Fibroblast of lung (primary cell): Measurements from ENCODE around the gene DLG2. TPM values are rescaled to one million over a fixed set of nuclear protein-coding genes. Genes with fewer than 3 reads are reported as not detected.

Source experiments
- DNase-seq, 2 donors: peaks; one replicate each; pipeline versions ENCODE4 v3.0.0 to v3.0.0-alpha.2; 2010; ENCODE audit warnings: low read depth in 2 of 2
- H2AFZ ChIP-seq: 2 replicates; pipeline ENCODE4 v1.5.1; 2012; ENCODE audit warnings: low read length, control low read depth, inconsistent platforms
- H3K27ac ChIP-seq: 2 replicates; pipeline ENCODE4 v1.5.1; 2011; ENCODE audit warnings: low read length, control low read depth; ENCODE audit not compliant: insufficient read depth
- H3K27me3 ChIP-seq: 2 replicates; pipeline ENCODE4 v1.5.1; 2011; ENCODE audit warnings: mild to moderate bottlenecking, low read length; ENCODE audit not compliant: control insufficient read depth, insufficient read depth
- H3K36me3 ChIP-seq: 2 replicates; pipeline ENCODE4 v1.5.1; 2011; ENCODE audit warnings: low read length; ENCODE audit not compliant: control insufficient read depth, insufficient read depth
- H3K4me1 ChIP-seq: 2 replicates; pipeline ENCODE4 v1.5.1; 2011; ENCODE audit warnings: low read length; ENCODE audit not compliant: control insufficient read depth, insufficient read depth; ENCODE audit errors: extremely low read depth
- H3K4me2 ChIP-seq: 2 replicates; pipeline ENCODE4 v1.5.1; 2011; ENCODE audit warnings: low read length, control low read depth; ENCODE audit not compliant: insufficient read depth; ENCODE audit errors: extremely low read depth
- H3K4me3 ChIP-seq, 4 experiments: fragments of 200-600 bp in 1 of 4; sonication (generic) in 1 of 4; replicated peaks in 1 of 4; 2 replicates each; pipeline ENCODE4 v1.5.1; 2011 to 2016; ENCODE audit warnings: low read length in 4 of 4, low read depth in 3 of 4, mild to moderate bottlenecking in 3 of 4, control low read depth in 2 of 4, inconsistent platforms in 1 of 4, mixed read lengths in 1 of 4; ENCODE audit not compliant: insufficient read depth in 1 of 4; ENCODE audit errors: control extremely low read depth in 1 of 4
- H3K79me2 ChIP-seq: 2 replicates; pipeline ENCODE4 v1.5.1; 2012; ENCODE audit warnings: mild to moderate bottlenecking, low read length, inconsistent platforms; ENCODE audit not compliant: control insufficient read depth, insufficient read depth
- H3K9ac ChIP-seq: 2 replicates; pipeline ENCODE4 v1.5.1; 2011; ENCODE audit warnings: mild to moderate bottlenecking, low read length, control low read depth; ENCODE audit not compliant: insufficient read depth
- H3K9me3 ChIP-seq: 2 replicates; pipeline ENCODE4 v1.5.1; 2012; ENCODE audit warnings: low read depth, low read length; ENCODE audit not compliant: control insufficient read depth, insufficient read depth
- H4K20me1 ChIP-seq: 2 replicates; pipeline ENCODE4 v1.5.1; 2011; ENCODE audit warnings: low read length; ENCODE audit not compliant: control insufficient read depth, insufficient read depth; ENCODE audit errors: extremely low read depth
- CTCF ChIP-seq, 2 donors: IDR thresholded peaks in 1 of 2; conservative IDR thresholded peaks in 1 of 2; 1 replicate in 1 of 2; 2 replicates in 1 of 2; pipeline ENCODE4 v1.5.1; 2011 to 2012; ENCODE audit warnings: low read length in 2 of 2, control low read depth in 1 of 2, inconsistent platforms in 1 of 2, low read depth in 1 of 2, mild to moderate bottlenecking in 1 of 2
- EZH2 ChIP-seq: IDR thresholded peaks from 2 replicates; pipeline ENCODE4 v1.5.1; 2012; ENCODE audit warnings: low read length, control low read depth, mild to moderate bottlenecking; ENCODE audit errors: missing control alignments
- polyA plus RNA-seq, 2 donors: library from polyadenylated mRNA; depleted of rRNA in 1 of 2; stranded (reverse) in 1 of 2; unstranded in 1 of 2; fragments of >200 nt; gene quantifications; 2 replicates each; pipeline ENCODE4 v1.2.1, GENCODE V29; 2011 to 2012; ENCODE audit warnings: missing spikeins in 1 of 2
- total RNA-seq: library from RNA; depleted of rRNA; stranded (reverse); fragments of >200 nt; gene quantifications from 2 replicates; pipeline ENCODE4 v1.2.1, GENCODE V29; 2014

DLG2 gene
- total and polyA plus RNA-seq, 2 donors (not counting 1 experiment from before 2014, with no cell fraction given): 0.77 to 2.3 TPM

- peaks cover 2% of the 10 kb centered on the region for H3K27me3 ChIP-seq
- H3K4me1 ChIP-seq: no peaks in the 10 kb centered on the region
- no peak overlapping the region for H3K27ac ChIP-seq
- H4K20me1 ChIP-seq: no peaks in the 10 kb centered on the region
- no peak overlapping the region for H3K4me2 ChIP-seq
- no peaks in the 10 kb centered on the region for H3K36me3 ChIP-seq
- no peak overlapping the region for H3K9ac ChIP-seq
- no peaks in the 10 kb centered on the region for H3K79me2 ChIP-seq
- no peak overlapping the region for H2AFZ ChIP-seq
- TF ChIP-seq EZH2 (no peak), CTCF (conservative IDR thresholded peaks at IDR 0.05 in 1 of 2, IDR thresholded peaks at IDR 0.05 in 1 of 2; ENCODE audit: low read depth in 1 of 2, low read length in 2 of 2) (no peak)
- DNase-seq: no peak
- no peak overlapping the region for H3K4me3 ChIP-seq
- H3K9me3 ChIP-seq: no peaks in the 10 kb centered on the region
Observed at GRCh38 chr11:83728281-83728680, 1898.9 kb downstream of the DLG2 start.

GRCh38 chr11:83727251-83727650 lies 1899.9 kb downstream of the DLG2 start:
- H3K27ac ChIP-seq: no peak overlapping the region
- no peaks in the 10 kb centered on the region for H3K36me3 ChIP-seq
- H2AFZ ChIP-seq: no peak overlapping the region
- no peaks in the 10 kb centered on the region for H3K79me2 ChIP-seq
- peaks cover 2% of the 10 kb centered on the region for H3K27me3 ChIP-seq
- no peak overlapping the region for H3K9ac ChIP-seq
- H3K4me3 ChIP-seq: no peak overlapping the region
- H4K20me1 ChIP-seq: no peaks in the 10 kb centered on the region
- no peaks in the 10 kb centered on the region for H3K9me3 ChIP-seq
- DNase-seq: no peak
- H3K4me2 ChIP-seq: no peak overlapping the region
- no peak for TF ChIP-seq EZH2
- TF ChIP-seq CTCF (conservative IDR thresholded peaks at IDR 0.05 in 1 of 2, IDR thresholded peaks at IDR 0.05 in 1 of 2; ENCODE audit: low read depth in 1 of 2, low read length in 2 of 2): no peak
- H3K4me1 ChIP-seq: no peaks in the 10 kb centered on the region

GRCh38 chr11:83726316-83726715 lies 1900.8 kb downstream of the DLG2 start:
- no peaks in the 10 kb centered on the region for H4K20me1 ChIP-seq
- no peaks in the 10 kb centered on the region for H3K36me3 ChIP-seq
- H3K27me3 ChIP-seq: peaks cover 2% of the 10 kb centered on the region
- no peak overlapping the region for H3K4me3 ChIP-seq
- TF ChIP-seq CTCF (conservative IDR thresholded peaks at IDR 0.05 in 1 of 2, IDR thresholded peaks at IDR 0.05 in 1 of 2; ENCODE audit: low read depth in 1 of 2, low read length in 2 of 2): no peak
- no peak for TF ChIP-seq EZH2
- no peaks in the 10 kb centered on the region for H3K4me1 ChIP-seq
- H3K4me2 ChIP-seq: no peak overlapping the region
- no peak overlapping the region for H2AFZ ChIP-seq
- no peaks in the 10 kb centered on the region for H3K79me2 ChIP-seq
- no peak overlapping the region for H3K9ac ChIP-seq
- H3K9me3 ChIP-seq: no peaks in the 10 kb centered on the region
- DNase-seq: no peak
- no peak overlapping the region for H3K27ac ChIP-seq
